ENCODE results near the gene PYCR2. TPM values are rescaled to one million over a fixed set of nuclear protein-coding genes. Genes with fewer than 3 reads are reported as not detected.

The PYCR2 gene
- total RNA-seq, 1 donor: 34.3 TPM

DNA sequence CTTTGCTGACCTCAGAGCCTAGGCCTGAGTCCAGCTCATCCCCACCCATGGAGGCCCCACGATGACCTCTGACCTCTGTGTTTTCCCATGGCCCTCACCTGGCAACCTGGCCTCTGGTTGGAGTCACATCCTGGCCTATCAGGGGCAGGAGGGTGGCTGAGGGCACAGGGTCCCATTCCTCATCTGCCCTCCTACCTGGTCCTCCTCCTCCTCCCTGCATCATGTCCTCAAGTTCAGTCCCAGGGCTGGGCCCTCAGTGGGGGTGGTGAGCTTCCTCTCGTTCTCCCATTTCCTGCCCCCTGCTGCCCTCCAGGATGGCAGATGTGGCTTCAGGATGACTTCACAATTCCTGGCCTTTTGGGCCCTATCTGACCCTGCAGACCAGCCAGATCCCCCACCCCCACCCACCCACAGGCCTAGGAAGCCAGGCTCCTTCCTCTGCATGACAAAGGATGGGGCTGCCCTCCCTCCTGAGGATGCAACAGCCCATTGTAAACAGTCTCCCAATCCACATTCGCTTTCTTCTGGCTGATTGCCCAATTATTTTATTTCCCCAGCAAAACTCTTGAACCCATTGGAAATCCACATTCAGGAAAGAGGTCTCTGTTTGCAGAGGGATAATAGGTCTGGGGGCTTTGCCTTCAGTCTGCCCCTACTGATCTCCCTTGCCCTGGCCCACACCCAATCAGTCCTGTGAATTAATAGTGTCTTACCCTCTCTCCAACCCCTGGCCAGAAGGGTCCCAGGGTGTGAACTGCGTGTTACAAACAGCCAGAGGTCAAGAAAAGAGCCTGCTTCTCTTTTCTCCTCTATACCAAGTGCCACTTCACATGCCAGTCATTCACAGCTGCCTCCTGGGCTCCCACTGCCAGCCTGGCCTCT is 24.8 kb downstream of the PYCR2 start:
- TF ChIP-seq, protein P1, sequence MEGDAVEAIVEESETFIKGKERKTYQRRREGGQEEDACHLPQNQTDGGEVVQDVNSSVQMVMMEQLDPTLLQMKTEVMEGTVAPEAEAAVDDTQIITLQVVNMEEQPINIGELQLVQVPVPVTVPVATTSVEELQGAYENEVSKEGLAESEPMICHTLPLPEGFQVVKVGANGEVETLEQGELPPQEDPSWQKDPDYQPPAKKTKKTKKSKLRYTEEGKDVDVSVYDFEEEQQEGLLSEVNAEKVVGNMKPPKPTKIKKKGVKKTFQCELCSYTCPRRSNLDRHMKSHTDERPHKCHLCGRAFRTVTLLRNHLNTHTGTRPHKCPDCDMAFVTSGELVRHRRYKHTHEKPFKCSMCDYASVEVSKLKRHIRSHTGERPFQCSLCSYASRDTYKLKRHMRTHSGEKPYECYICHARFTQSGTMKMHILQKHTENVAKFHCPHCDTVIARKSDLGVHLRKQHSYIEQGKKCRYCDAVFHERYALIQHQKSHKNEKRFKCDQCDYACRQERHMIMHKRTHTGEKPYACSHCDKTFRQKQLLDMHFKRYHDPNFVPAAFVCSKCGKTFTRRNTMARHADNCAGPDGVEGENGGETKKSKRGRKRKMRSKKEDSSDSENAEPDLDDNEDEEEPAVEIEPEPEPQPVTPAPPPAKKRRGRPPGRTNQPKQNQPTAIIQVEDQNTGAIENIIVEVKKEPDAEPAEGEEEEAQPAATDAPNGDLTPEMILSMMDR (IDR thresholded peaks at IDR 0.05; ENCODE audit: insufficient read depth, low read length): no peak
- H3K4me3 ChIP-seq (ENCODE audit: low read depth, low read length): no peak overlapping the region
- no peak for DNase-seq (ENCODE audit: low read depth)

DNA sequence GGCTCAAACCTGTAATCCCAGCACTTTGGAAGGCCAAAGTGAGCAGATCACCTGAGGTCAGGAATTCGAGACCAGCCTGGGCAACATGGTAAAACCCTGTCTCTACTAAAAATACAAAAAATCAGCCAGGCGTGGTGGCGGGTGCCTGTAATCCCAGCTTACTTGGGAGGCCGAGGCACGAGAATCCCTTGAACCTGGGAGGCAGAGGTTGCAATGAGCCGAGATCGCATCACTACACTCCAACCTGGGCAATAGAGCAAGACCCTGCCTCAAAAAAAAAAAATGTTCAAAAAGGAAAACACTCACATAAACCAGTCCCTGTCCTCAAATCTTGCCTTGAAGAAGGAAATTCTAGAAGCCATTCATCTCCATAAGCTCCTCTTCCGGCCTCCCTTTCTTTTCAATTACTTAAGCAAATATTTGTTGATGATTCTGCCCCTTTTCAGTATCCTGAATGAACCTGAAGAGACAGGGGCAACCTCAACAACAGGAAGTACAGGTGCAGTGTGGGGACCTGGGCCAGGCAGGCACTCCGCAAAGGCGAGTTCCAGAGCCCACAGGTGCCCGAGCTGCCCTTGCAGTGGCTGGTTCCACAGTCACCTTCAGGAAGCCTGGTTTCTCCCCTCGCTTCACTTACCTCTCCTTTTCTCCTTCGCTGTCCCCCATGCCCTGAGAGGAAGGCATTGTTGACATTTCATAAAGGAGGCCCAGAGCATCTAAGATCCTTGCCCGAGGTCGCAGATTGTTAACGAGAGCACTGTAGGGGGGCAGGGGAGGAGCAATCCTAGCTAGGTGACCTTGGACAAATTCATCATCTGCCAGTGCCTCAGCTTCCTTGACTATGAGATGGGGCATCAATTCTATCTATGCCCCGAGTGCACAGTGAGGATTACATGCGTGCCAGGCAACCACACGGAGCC is 26.2 kb downstream of the PYCR2 start:
- DNase-seq (ENCODE audit: low read depth): no peak
- H3K4me3 ChIP-seq (ENCODE audit: low read depth, low read length): no peak overlapping the region
- TF ChIP-seq, protein P1 (IDR thresholded peaks at IDR 0.05; ENCODE audit: insufficient read depth, low read length): no peak

DNA sequence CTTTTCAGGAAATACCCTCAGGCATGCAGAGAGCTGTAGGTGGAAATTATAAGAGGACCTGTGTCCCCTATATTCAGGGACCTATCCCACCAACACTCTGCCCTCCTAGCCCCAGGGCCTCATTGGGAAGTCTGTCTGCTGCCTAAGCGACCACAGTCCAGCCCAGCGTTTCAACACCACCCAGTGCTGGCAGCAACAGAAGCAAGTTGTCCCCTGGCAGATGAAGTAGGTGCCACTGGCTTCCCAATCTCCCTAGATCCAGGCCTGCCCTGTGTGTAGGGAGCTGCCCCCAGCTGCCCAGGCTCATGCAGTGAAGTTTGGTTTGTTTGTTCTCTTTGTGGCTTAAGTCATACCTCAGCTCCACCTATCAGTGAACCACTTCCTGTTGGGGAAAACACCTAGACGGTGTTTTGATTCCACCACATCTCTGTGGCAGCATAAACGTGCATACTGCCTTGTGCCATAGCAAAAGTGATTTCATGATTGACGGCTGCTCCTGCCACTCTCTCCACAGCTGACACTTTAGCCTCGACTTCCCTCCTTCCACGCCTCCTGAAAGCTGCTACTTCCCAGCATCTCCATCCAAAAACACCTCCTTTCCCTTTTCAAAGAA is 27.0 kb downstream of the PYCR2 start:
- TF ChIP-seq, protein P1 (IDR thresholded peaks at IDR 0.05; ENCODE audit: insufficient read depth, low read length): no peak
- H3K4me3 ChIP-seq (ENCODE audit: low read depth, low read length): no peak overlapping the region
- DNase-seq (ENCODE audit: low read depth): no peak

DNA sequence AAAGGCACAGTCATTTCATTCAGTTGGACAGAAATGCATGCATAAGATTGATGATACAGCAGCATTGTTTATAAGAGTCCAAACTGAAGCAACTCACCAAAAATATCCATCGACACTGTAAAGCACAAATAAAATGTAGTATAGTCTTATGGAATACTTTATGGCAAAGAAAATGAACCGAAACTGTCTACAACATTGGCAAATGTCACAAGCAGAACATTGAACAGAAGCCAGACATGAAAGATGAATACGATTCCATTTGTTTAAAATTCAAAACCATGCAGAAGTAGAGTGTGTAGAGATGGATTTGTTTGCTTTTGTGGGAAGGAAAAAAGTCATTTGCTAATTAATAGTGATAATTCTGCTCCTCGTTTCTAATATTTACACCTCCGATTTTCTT is 27.6 kb downstream of the PYCR2 start:
- TF ChIP-seq, protein P1 (IDR thresholded peaks at IDR 0.05; ENCODE audit: insufficient read depth, low read length): no peak
- H3K4me3 ChIP-seq (ENCODE audit: low read depth, low read length): no peak overlapping the region
- DNase-seq (ENCODE audit: low read depth): no peak

DNA sequence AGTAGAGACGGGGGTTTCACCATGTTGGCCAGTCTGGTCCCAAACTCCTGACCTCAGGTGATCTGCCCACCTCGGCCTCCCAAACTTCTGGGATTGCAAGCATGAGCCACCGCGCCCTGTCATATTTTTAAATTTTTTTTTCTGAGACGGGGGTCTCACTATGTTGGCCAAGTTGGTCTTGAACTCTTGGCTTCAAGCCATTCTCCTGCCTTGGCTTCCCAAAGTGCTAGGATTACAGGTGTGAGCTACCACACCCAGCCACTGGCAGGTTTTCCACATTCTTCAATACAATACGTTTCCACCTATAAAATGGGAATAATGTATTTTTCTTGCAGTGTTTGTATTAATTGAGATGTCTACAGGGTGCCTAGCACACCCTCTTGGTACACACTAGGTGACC is 31.7 kb downstream of the PYCR2 start:
- DNase-seq (ENCODE audit: low read depth): no peak
- H3K4me3 ChIP-seq (ENCODE audit: low read depth, low read length): no peak overlapping the region
- TF ChIP-seq, protein P1 (IDR thresholded peaks at IDR 0.05; ENCODE audit: insufficient read depth, low read length): no peak

DNA sequence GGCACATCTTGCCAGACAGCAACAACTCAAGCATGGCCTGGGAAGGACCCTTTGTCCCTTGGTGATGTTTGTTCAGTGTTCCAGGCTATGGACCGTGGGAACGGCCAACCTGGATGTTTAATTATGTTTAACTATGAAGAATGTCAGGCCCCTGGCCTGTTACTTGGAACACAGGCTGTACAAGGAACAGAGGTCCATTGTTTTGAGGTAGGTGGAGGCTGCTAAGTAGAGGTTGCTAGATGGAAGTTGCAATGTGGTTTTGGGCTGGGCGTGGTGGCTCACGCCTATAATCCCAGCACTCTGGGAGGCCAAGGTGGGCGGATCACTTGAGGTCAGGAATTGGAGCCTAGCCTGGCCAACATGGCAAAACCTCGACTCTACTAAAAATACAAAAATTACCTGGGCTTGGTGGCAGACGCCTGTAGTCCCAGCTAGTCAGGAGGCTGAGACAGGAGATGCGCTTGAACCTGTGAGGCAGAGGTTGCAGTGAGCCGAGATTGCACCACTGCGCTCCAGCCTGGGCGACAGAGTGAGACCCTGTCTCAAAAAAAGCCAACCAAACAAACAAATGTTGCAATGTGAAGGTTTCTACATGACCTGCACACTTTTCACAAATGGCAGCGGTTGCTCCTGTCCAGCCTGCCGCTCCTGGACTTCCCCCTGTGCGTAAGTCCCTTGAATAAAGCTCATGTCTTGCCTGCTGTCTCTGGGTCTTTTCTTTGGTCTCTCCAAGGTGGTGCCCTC is 32.6 kb downstream of the PYCR2 start:
- no peak for DNase-seq (ENCODE audit: low read depth)
- TF ChIP-seq, protein P1 (IDR thresholded peaks at IDR 0.05; ENCODE audit: insufficient read depth, low read length): no peak
- H3K4me3 ChIP-seq (ENCODE audit: low read depth, low read length): no peak overlapping the region

Data from fibroblast of the aortic adventitia (primary cell).